Brain microvascular endothelial cell (primary cell): ENCODE results near the gene ZW10.

Experiments used
- DNase-seq: peaks from one replicate; pipeline ENCODE4 v3.0.0-alpha.2; 2020
- H3K27ac ChIP-seq: fragments of 250-450 bp; sonication (Bioruptor Pico); 2 replicates; pipeline ENCODE4 v1.5.1; 2020; ENCODE audit warnings: mild to moderate bottlenecking, moderate library complexity
- H3K27me3 ChIP-seq: fragments of 250-450 bp; sonication (Bioruptor Pico); replicated peaks from 2 replicates; pipeline ENCODE4 v1.5.1; 2020; ENCODE audit warnings: mild to moderate bottlenecking
- H3K36me3 ChIP-seq: fragments of 250-450 bp; sonication (Bioruptor Pico); replicated peaks from 2 replicates; pipeline ENCODE4 v1.5.1; 2020; ENCODE audit warnings: mild to moderate bottlenecking
- H3K4me3 ChIP-seq: 2 replicates; pipeline ENCODE4 v1.5.1; 2011; ENCODE audit warnings: low read depth, mild to moderate bottlenecking, control low read depth, low read length, moderate library complexity
- CTCF ChIP-seq: IDR thresholded peaks from 2 replicates; pipeline ENCODE4 v1.5.1; 2011; ENCODE audit warnings: low read depth, mild to moderate bottlenecking, moderate library complexity, low read length, control low read depth, inconsistent platforms; ENCODE audit errors: missing control alignments
- in situ Hi-C: cut with HindIII; loops from 2 replicates; pipeline ENCODE4 v1.10.0; 2017; ENCODE audit warnings: low sequenced_read_pairs, low pct_ligation_motif_present

Gene ZW10

GRCh38 chr11:113782134-113782533 is 8.6 kb upstream of the ZW10 start:
- no peak for DNase-seq
- no peak overlapping the region for H3K27ac ChIP-seq
- H3K27me3 ChIP-seq, result no peaks in the 10 kb centered on the region
- no peaks in the 10 kb centered on the region for H3K36me3 ChIP-seq
- in situ Hi-C loops, result no loop called here
- no peak for TF ChIP-seq CTCF
- no peak overlapping the region for H3K4me3 ChIP-seq

GRCh38 chr11:113781682-113782081 is 8.2 kb upstream of the ZW10 start:
- no peak for DNase-seq
- no peak for TF ChIP-seq CTCF
- Histone ChIP-seq H3K27me3 (no peaks in the 10 kb centered on the region), H3K36me3 (no peaks in the 10 kb centered on the region), H3K27ac (no peak overlapping the region), H3K4me3 (no peak overlapping the region)
- in situ Hi-C loops, result no loop called here

GRCh38 chr11:113779496-113779895 is 6.0 kb upstream of the ZW10 start, which contains the start of gene CLDN25:
TSS of gene CLDN25 (plus strand) at chr11:113779796. CDS start at chr11:113779796, 0 bp downstream.
- Histone ChIP-seq H3K27me3 (no peaks in the 10 kb centered on the region), H3K36me3 (no peaks in the 10 kb centered on the region), H3K4me3 (no peak within 1 kb of the TSS), H3K27ac (no peak within 1 kb of the TSS)
- no peak for TF ChIP-seq CTCF
- in situ Hi-C loops, result no loop called here
- DNase-seq, result no peak

GRCh38 chr11:113778111-113778910 is 4.8 kb upstream of the ZW10 start:
- Histone ChIP-seq H3K27ac (no peak overlapping the region), H3K4me3 (no peak overlapping the region), H3K27me3 (no peaks in the 10 kb centered on the region), H3K36me3 (no peaks in the 10 kb centered on the region)
- in situ Hi-C loops, result no loop called here
- TF ChIP-seq CTCF, result no peak
- DNase-seq, result peak; percentile 16

GRCh38 chr11:113774174-113774503 is 647 bp upstream of the ZW10 start:
- H3K36me3 ChIP-seq, result peaks cover 3% of the 10 kb centered on the region
- in situ Hi-C loops, result no loop called here
- no peaks in the 10 kb centered on the region for H3K27me3 ChIP-seq
- no peak for DNase-seq
- peak overlapping the region; percentile 70 for H3K27ac ChIP-seq
- TF ChIP-seq CTCF, result no peak
- H3K4me3 ChIP-seq, result peak overlapping the region; percentile 97

GRCh38 chr11:113773092-113773415 is 438 bp downstream of the ZW10 start:
- H3K27ac ChIP-seq, result peak overlapping the region; percentile 70
- peak; percentile 17 for DNase-seq
- no peak for TF ChIP-seq CTCF
- H3K27me3 ChIP-seq, result no peaks in the 10 kb centered on the region
- in situ Hi-C loops, result no loop called here
- H3K36me3 ChIP-seq, result peaks cover 5% of the 10 kb centered on the region
- peak overlapping the region; percentile 97 for H3K4me3 ChIP-seq
